Endothelial cell of umbilical vein (primary cell): ENCODE measurements around the gene SIM2. TPM values are rescaled to one million over a fixed set of nuclear protein-coding genes. Genes with fewer than 3 reads are reported as not detected.

Experiments
- BruUV-seq: library from RNA; stranded (reverse); fragments of 400-500 nt; replicated peaks from 2 replicates; lab custom pipeline; 2021; lab: Mats Ljungman, UMichigan
- CTCF ChIA-PET: fragments of 300-600, 350-600 bp; sonication (Branson Sonifier 250); formaldehyde crosslinking; loops from one replicate; lab custom pipeline; 2021; ENCODE audit warnings: antibody characterized with exemption, inconsistent platforms; lab: Charles Lee
- POLR2A ChIA-PET: fragments of 300-600, 350-600 bp; sonication (Branson Sonifier 250); formaldehyde crosslinking; loops from one replicate; lab custom pipeline; 2021; ENCODE audit warnings: antibody characterized with exemption, inconsistent platforms; lab: Charles Lee
- DNase-seq: peaks from one replicate; pipeline ENCODE4 v3.0.0-alpha.2; 2011; ENCODE audit warnings: low read depth, low spot score
- FAIRE-seq: peaks from 2 replicates; lab custom pipeline; 2011; peaks lifted over from hg19 to GRCh38; lab: Jason Lieb, UNC
- H2AFZ ChIP-seq: 2 replicates; pipeline ENCODE4 v1.6.0; 2012; ENCODE audit warnings: low read depth, low read length, control low read depth, inconsistent platforms
- H3K27ac ChIP-seq: 2 replicates; pipeline ENCODE4 v1.5.1; 2011; ENCODE audit warnings: low read depth, mild to moderate bottlenecking, control low read depth, low read length, moderate library complexity; ENCODE audit not compliant: insufficient read depth
- H3K27me3 ChIP-seq, 2 experiments: 2 replicates each; pipeline versions ENCODE4 v1.6.0 to v1.6.1; 2011; ENCODE audit warnings: low read length in 2 of 2, mixed read lengths in 1 of 2; ENCODE audit not compliant: control insufficient read depth in 2 of 2, insufficient read depth in 2 of 2
- H3K36me3 ChIP-seq, 2 experiments: 2 replicates in 1 of 2; 3 replicates in 1 of 2; pipeline ENCODE4 v1.5.1; 2011; ENCODE audit warnings: low read length in 2 of 2, mild to moderate bottlenecking in 1 of 2, moderate library complexity in 1 of 2; ENCODE audit not compliant: control insufficient read depth in 2 of 2, insufficient read depth in 2 of 2; ENCODE audit errors: extremely low read depth in 1 of 2
- H3K4me1 ChIP-seq: 3 replicates; pipeline ENCODE4 v1.5.1; 2011; ENCODE audit warnings: mild to moderate bottlenecking, low read length; ENCODE audit not compliant: control insufficient read depth, insufficient read depth; ENCODE audit errors: extremely low read depth
- H3K4me2 ChIP-seq: 2 replicates; pipeline ENCODE4 v1.6.1; 2011; ENCODE audit warnings: low read length, control low read depth, mixed read lengths; ENCODE audit not compliant: insufficient read depth
- H3K4me3 ChIP-seq, 3 experiments: fragments of 200-600 bp in 1 of 3; sonication (generic), shearing (Covaris generic) in 1 of 3; replicated peaks in 1 of 3; 2 replicates each; pipeline ENCODE4 v1.5.1; 2011 to 2016; ENCODE audit warnings: control low read depth in 3 of 3, low read length in 3 of 3, mild to moderate bottlenecking in 2 of 3, inconsistent platforms in 1 of 3, low read depth in 1 of 3, moderate library complexity in 1 of 3; ENCODE audit not compliant: insufficient read depth in 1 of 3
- H3K79me2 ChIP-seq: 2 replicates; pipeline ENCODE4 v1.6.0; 2012; ENCODE audit warnings: low read length, inconsistent platforms; ENCODE audit not compliant: control insufficient read depth, insufficient read depth
- H3K9ac ChIP-seq: replicated peaks from 2 replicates; pipeline ENCODE3; 2011; ENCODE audit warnings: low read length, control low read depth; ENCODE audit not compliant: insufficient read depth; ENCODE audit errors: extremely low read depth
- H3K9me1 ChIP-seq: replicated peaks from 3 replicates; pipeline ENCODE4 v1.6.0; 2011; ENCODE audit warnings: mild to moderate bottlenecking, low read length; ENCODE audit not compliant: control insufficient read depth, insufficient read depth; ENCODE audit errors: extremely low read depth
- H3K9me3 ChIP-seq: replicated peaks from 2 replicates; pipeline ENCODE4 v1.5.1; 2012; ENCODE audit warnings: low read length, inconsistent platforms; ENCODE audit not compliant: control insufficient read depth, insufficient read depth
- H4K20me1 ChIP-seq: replicated peaks from 2 replicates; pipeline ENCODE3; 2011; ENCODE audit warnings: mild to moderate bottlenecking, low read length; ENCODE audit not compliant: control insufficient read depth, insufficient read depth; ENCODE audit errors: extremely low read depth
- EZH2 ChIP-seq: IDR thresholded peaks from 2 replicates; pipeline ENCODE4 v1.6.1; 2012; ENCODE audit warnings: borderline replicate concordance, low read depth, mild to moderate bottlenecking, moderate library complexity, low read length, inconsistent platforms; ENCODE audit not compliant: severe bottlenecking
- FOS ChIP-seq: IDR thresholded peaks from 2 replicates; pipeline ENCODE4 v1.6.1; 2011; ENCODE audit warnings: mild to moderate bottlenecking, low read length, moderate library complexity, borderline replicate concordance; ENCODE audit not compliant: insufficient read depth
- GATA2 ChIP-seq: IDR thresholded peaks from 2 replicates; pipeline ENCODE4 v1.7.0; 2011; ENCODE audit warnings: low read depth, mild to moderate bottlenecking, moderate library complexity, mixed read lengths, low read length; ENCODE audit not compliant: insufficient read length, insufficient read depth
- JUN ChIP-seq: IDR thresholded peaks from 2 replicates; pipeline ENCODE4 v1.6.1; 2011; ENCODE audit warnings: borderline replicate concordance, low read depth; ENCODE audit not compliant: insufficient read length, insufficient read depth
- MYC ChIP-seq: IDR thresholded peaks from one replicate; pipeline ENCODE4 v1.6.1; 2011; ENCODE audit warnings: mild to moderate bottlenecking, low read depth, low read length
- POLR2A ChIP-seq: IDR thresholded peaks from 2 replicates; pipeline ENCODE4 v1.6.1; 2012; ENCODE audit warnings: low read depth, mild to moderate bottlenecking, control low read depth, low read length
- POLR2AphosphoS5 ChIP-seq: IDR thresholded peaks from 2 replicates; pipeline ENCODE4 v1.6.1; 2012; ENCODE audit warnings: low read depth, mild to moderate bottlenecking, control low read depth, low read length, moderate library complexity; ENCODE audit not compliant: insufficient read depth
- dilution Hi-C: fragments of 300-500 bp; cut with MboI; formaldehyde crosslinking; loops from one replicate; pipeline ENCODE4 v1.15.0; 2019; ENCODE audit warnings: low sequenced_read_pairs; ENCODE audit not compliant: extremely low pct_ligation_motif_present
- intact Hi-C: fragments of 100-400 bp; cut with micrococcal nuclease; formaldehyde crosslinking; loops from one replicate; pipeline ENCODE4 v1.10.0; 2022
- polyA plus RNA-seq, 4 experiments: library from polyadenylated mRNA; depleted of rRNA in 3 of 4; stranded (reverse) in 3 of 4; unstranded in 1 of 4; fragments of >200 nt; gene quantifications; 2 replicates each; pipeline versions ENCODE4 v1.2.1 to v1.2.3, GENCODE V29; 2011 to 2012; ENCODE audit warnings: missing spikeins in 1 of 4
- total RNA-seq: library from RNA; stranded (reverse); gene quantifications from 2 replicates; pipeline ENCODE4 v1.2.3, GENCODE V29; 2021
- TF ChIP-seq, protein P1 (sequence below), 2 donors: IDR thresholded peaks; 1 replicate in 1 of 2; 2 replicates in 1 of 2; pipeline ENCODE4 v1.5.1; 2011; ENCODE audit warnings: low read length in 2 of 2, mild to moderate bottlenecking in 2 of 2, moderate library complexity in 2 of 2, control low read depth in 1 of 2, inconsistent platforms in 1 of 2, low read depth in 1 of 2; ENCODE audit not compliant: insufficient read depth in 1 of 2; ENCODE audit errors: extremely low read depth in 1 of 2
- TF ChIP-seq, protein P2 (sequence below): IDR thresholded peaks from 2 replicates; pipeline ENCODE4 v1.6.1; 2011; ENCODE audit not compliant: insufficient read depth, insufficient read length

The SIM2 gene
- total and polyA plus RNA-seq, 2 donors (not counting 3 experiments of a cell fraction or from before 2014, with no cell fraction given), result not detected

DNA sequence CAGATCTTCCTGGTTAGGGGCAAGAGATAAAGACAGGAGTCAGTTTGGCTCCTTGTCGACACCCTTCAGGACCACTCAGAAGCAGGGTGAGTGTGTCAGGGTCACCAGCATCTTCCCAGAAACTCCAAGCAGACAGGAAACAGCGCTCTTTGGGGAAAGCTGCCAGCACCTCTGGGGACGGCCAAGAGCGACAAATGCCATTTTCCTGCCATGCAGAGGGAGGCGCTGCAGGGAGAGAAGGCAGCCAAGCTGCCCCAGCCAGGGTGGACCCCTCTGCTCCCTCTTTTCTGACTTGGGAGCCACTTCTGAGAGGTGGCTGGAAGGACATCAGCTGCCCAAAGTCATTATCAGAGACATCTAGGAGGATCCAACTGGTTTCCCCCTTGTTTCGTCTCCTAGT, 29.0 kb downstream of the SIM2 start:
- Histone ChIP-seq H3K9me3 (no peaks in the 10 kb centered on the region), H3K27me3 (peaks cover 14 to 23% of the 10 kb centered on the region in 2 experiments), H4K20me1 (no peaks in the 10 kb centered on the region), H3K4me2 (no peak overlapping the region), H3K9me1 (no peaks in the 10 kb centered on the region), H3K9ac (no peak overlapping the region), H3K79me2 (no peaks in the 10 kb centered on the region), H3K36me3 (no peaks in the 10 kb centered on the region), H3K4me3 (no peak overlapping the region), H2AFZ (no peak overlapping the region), H3K27ac (no peak overlapping the region), H3K4me1 (no peaks in the 10 kb centered on the region)
- CTCF ChIA-PET, result interaction anchor here (0.6 kb wide), 1 partner anchor 10 kb away, joined by 3 read pairs; no protein-coding TSS in a partner anchor
- no peak for DNase-seq
- TF ChIP-seq JUN (no peak), FOS (no peak), GATA2 (no peak), EZH2 (no peak), MYC (no peak), POLR2AphosphoS5 (no peak), POLR2A (no peak)
- TF ChIP-seq, protein P1, sequence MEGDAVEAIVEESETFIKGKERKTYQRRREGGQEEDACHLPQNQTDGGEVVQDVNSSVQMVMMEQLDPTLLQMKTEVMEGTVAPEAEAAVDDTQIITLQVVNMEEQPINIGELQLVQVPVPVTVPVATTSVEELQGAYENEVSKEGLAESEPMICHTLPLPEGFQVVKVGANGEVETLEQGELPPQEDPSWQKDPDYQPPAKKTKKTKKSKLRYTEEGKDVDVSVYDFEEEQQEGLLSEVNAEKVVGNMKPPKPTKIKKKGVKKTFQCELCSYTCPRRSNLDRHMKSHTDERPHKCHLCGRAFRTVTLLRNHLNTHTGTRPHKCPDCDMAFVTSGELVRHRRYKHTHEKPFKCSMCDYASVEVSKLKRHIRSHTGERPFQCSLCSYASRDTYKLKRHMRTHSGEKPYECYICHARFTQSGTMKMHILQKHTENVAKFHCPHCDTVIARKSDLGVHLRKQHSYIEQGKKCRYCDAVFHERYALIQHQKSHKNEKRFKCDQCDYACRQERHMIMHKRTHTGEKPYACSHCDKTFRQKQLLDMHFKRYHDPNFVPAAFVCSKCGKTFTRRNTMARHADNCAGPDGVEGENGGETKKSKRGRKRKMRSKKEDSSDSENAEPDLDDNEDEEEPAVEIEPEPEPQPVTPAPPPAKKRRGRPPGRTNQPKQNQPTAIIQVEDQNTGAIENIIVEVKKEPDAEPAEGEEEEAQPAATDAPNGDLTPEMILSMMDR (IDR thresholded peaks at IDR 0.05; ENCODE audit: extremely low read depth in 1 of 2, insufficient read depth in 1 of 2, low read depth in 1 of 2, low read length in 2 of 2), result no peak
- TF ChIP-seq, protein P2, sequence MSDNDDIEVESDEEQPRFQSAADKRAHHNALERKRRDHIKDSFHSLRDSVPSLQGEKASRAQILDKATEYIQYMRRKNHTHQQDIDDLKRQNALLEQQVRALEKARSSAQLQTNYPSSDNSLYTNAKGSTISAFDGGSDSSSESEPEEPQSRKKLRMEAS, result no peak
- no peak for FAIRE-seq
- dilution Hi-C loops, result no loop called here
- intact Hi-C loops, result no loop called here
- POLR2A ChIA-PET, result no interaction called here
- no TSS peak for BruUV-seq
